Gastrocnemius medialis (tissue), 4 donors: ENCODE measurements around the gene TTYH3. TPM values are rescaled to one million over a fixed set of nuclear protein-coding genes. Genes with fewer than 3 reads are reported as not detected.
A peak's percentile ranks its signal among the peaks of the same experiment; 100 is the strongest.
"Not testable (repeated sequence)": the region's sequence is repeated elsewhere in the genome, so short reads cannot be mapped to it uniquely, and the experiment has no call there.

Experiments
- ATAC-seq, 2 donors: fragments of 150-250 bp; one replicate each; pipeline ENCODE4 v1.9.1; 2016
- DNase-seq, 2 donors: peaks; one replicate each; pipeline ENCODE4 v3.0.0-alpha.2; 2019
- H3K27ac ChIP-seq, 4 donors: fragments of 200-600 bp; sonication (generic); 1 replicate in 1 of 4; 2 replicates in 3 of 4; pipeline ENCODE4 v1.5.1; 2016 to 2018; ENCODE audit warnings: mild to moderate bottlenecking in 2 of 4, moderate library complexity in 1 of 4
- H3K27me3 ChIP-seq, 3 donors: fragments of 200-600 bp; sonication (generic) in 2 of 3; 1 replicate in 1 of 3; 2 replicates in 2 of 3; pipeline versions ENCODE4 v1.5.1 to v1.6.0; 2016 to 2019; ENCODE audit warnings: mild to moderate bottlenecking in 1 of 3, moderate library complexity in 1 of 3
- H3K36me3 ChIP-seq, 2 donors: fragments of 200-600 bp; sonication (generic) in 1 of 2; one replicate each; pipeline ENCODE4 v1.5.1; 2017 to 2018
- H3K4me1 ChIP-seq, 2 donors: fragments of 200-600 bp; sonication (generic) in 1 of 2; one replicate each; pipeline ENCODE4 v1.5.1; 2016 to 2017; ENCODE audit warnings: mild to moderate bottlenecking in 2 of 2
- H3K4me3 ChIP-seq, 4 donors: fragments of 200-600 bp; sonication (generic) in 3 of 4; 1 replicate in 1 of 4; 2 replicates in 3 of 4; pipeline ENCODE4 v1.5.1; 2016 to 2019; ENCODE audit warnings: mild to moderate bottlenecking in 2 of 4
- H3K9me3 ChIP-seq, 3 donors: fragments of 200-600 bp; sonication (generic) in 2 of 3; 1 replicate in 1 of 3; 2 replicates in 2 of 3; pipeline ENCODE4 v1.5.1; 2016 to 2019
- POLR2A ChIP-seq, 2 donors: fragments of 450-650 bp; IDR thresholded peaks; one replicate each; pipeline ENCODE4 v1.6.1; 2017; ENCODE audit warnings: antibody characterized with exemption in 2 of 2, mild to moderate bottlenecking in 2 of 2, moderate library complexity in 2 of 2
- in situ Hi-C, 4 donors: fragments of 200-750 bp; cut with MboI; loops; one replicate each; pipeline versions ENCODE4 v1.15.0 to v1.8.0; 2017; ENCODE audit warnings: low sequenced_read_pairs in 4 of 4
- intact Hi-C: fragments of 100-400 bp; cut with DNase I; formaldehyde crosslinking; loops from one replicate; pipeline ENCODE4 v1.15.1; 2023; ENCODE audit warnings: low total_unique reads
- total RNA-seq, 4 donors: library from RNA; depleted of rRNA; stranded (reverse); fragments of >200 nt; gene quantifications; one replicate each; pipeline versions ENCODE4 v1.1.0 to v1.2.3, GENCODE V29; 2016
- TF ChIP-seq, protein P1 (sequence below), 5 experiments: fragments of 450-650 bp in 3 of 5; fragments of 200-600 bp in 2 of 5; sonication (generic) in 2 of 5; IDR thresholded peaks in 4 of 5; conservative IDR thresholded peaks in 1 of 5; 1 replicate in 4 of 5; 2 replicates in 1 of 5; pipeline ENCODE4 v1.5.1; 2016 to 2019; ENCODE audit warnings: antibody characterized with exemption in 5 of 5, mild to moderate bottlenecking in 3 of 5, moderate library complexity in 3 of 5

The TTYH3 gene
- total RNA-seq, 4 donors from 2014 or later, result 2.9 to 14.8 (median 5.2) TPM

- intact Hi-C loops (no loop called here), in situ Hi-C loops (loop anchor here (10.0 to 25.0 kb wide), 3 partner anchors 124 to 234 kb away; no protein-coding TSS in a partner anchor)
- Histone ChIP-seq H3K9me3 (no peaks in the 10 kb centered on the region), H3K27me3 (peaks cover 38 to 48% (median 45%) of the 10 kb centered on the region in 3 donors), H3K27ac (no peak overlapping the region), H3K4me3 (peak overlapping the region in 1 of 4 donors; percentile 21), H3K4me1 (peaks cover 5 to 6% of the 10 kb centered on the region in 2 donors), H3K36me3 (no peaks in the 10 kb centered on the region)
- TF ChIP-seq POLR2A (IDR thresholded peaks at IDR 0.05), result no peak
- TF ChIP-seq, protein P1, sequence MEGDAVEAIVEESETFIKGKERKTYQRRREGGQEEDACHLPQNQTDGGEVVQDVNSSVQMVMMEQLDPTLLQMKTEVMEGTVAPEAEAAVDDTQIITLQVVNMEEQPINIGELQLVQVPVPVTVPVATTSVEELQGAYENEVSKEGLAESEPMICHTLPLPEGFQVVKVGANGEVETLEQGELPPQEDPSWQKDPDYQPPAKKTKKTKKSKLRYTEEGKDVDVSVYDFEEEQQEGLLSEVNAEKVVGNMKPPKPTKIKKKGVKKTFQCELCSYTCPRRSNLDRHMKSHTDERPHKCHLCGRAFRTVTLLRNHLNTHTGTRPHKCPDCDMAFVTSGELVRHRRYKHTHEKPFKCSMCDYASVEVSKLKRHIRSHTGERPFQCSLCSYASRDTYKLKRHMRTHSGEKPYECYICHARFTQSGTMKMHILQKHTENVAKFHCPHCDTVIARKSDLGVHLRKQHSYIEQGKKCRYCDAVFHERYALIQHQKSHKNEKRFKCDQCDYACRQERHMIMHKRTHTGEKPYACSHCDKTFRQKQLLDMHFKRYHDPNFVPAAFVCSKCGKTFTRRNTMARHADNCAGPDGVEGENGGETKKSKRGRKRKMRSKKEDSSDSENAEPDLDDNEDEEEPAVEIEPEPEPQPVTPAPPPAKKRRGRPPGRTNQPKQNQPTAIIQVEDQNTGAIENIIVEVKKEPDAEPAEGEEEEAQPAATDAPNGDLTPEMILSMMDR (IDR thresholded peaks at IDR 0.05 in 4 of 5, conservative IDR thresholded peaks at IDR 0.05 in 1 of 5), result no peak
- ATAC-seq, result no peak
- DNase-seq, result no peak
Observed at GRCh38 chr7:2688409-2689342, 56.9 kb downstream of the TTYH3 start.

GRCh38 chr7:2689343-2689847 lies 57.6 kb downstream of the TTYH3 start:
- peaks cover 35 to 43% (median 43%) of the 10 kb centered on the region in 3 donors for H3K27me3 ChIP-seq
- intact Hi-C loops, result no loop called here
- ATAC-seq, result no peak

GRCh38 chr7:2689951-2690705 lies 58.3 kb downstream of the TTYH3 start:
- Histone ChIP-seq H3K9me3 (no peaks in the 10 kb centered on the region), H3K4me1 (peaks cover 5 to 6% of the 10 kb centered on the region in 2 donors), H3K36me3 (no peaks in the 10 kb centered on the region), H3K4me3 (no peak overlapping the region), H3K27ac (no peak overlapping the region), H3K27me3 (peaks cover 34 to 42% (median 41%) of the 10 kb centered on the region in 3 donors)
- intact Hi-C loops (no loop called here), in situ Hi-C loops (loop anchor here (10.0 to 25.0 kb wide), 3 partner anchors 125 to 235 kb away; no protein-coding TSS in a partner anchor)
- TF ChIP-seq POLR2A (IDR thresholded peaks at IDR 0.05), result no peak
- TF ChIP-seq, protein P1 (IDR thresholded peaks at IDR 0.05 in 4 of 5, conservative IDR thresholded peaks at IDR 0.05 in 1 of 5), result no peak
- DNase-seq (no peak), ATAC-seq (no peak)

More at GRCh38 chr7:2689343-2689847, 57.6 kb downstream of the TTYH3 start:
- in situ Hi-C loops, result loop anchor here (10.0 to 25.0 kb wide), 3 partner anchors 125 to 235 kb away; no protein-coding TSS in a partner anchor
- H3K36me3 ChIP-seq, result no peaks in the 10 kb centered on the region
- H3K9me3 ChIP-seq, result no peaks in the 10 kb centered on the region
- no peak for TF ChIP-seq POLR2A (IDR thresholded peaks at IDR 0.05)
- TF ChIP-seq, protein P1 (IDR thresholded peaks at IDR 0.05 in 4 of 5, conservative IDR thresholded peaks at IDR 0.05 in 1 of 5), result no peak
- peaks cover 5 to 6% of the 10 kb centered on the region in 2 donors for H3K4me1 ChIP-seq
- no peak overlapping the region for H3K27ac ChIP-seq
- H3K4me3 ChIP-seq, result no peak overlapping the region
- DNase-seq, result no peak

DNA sequence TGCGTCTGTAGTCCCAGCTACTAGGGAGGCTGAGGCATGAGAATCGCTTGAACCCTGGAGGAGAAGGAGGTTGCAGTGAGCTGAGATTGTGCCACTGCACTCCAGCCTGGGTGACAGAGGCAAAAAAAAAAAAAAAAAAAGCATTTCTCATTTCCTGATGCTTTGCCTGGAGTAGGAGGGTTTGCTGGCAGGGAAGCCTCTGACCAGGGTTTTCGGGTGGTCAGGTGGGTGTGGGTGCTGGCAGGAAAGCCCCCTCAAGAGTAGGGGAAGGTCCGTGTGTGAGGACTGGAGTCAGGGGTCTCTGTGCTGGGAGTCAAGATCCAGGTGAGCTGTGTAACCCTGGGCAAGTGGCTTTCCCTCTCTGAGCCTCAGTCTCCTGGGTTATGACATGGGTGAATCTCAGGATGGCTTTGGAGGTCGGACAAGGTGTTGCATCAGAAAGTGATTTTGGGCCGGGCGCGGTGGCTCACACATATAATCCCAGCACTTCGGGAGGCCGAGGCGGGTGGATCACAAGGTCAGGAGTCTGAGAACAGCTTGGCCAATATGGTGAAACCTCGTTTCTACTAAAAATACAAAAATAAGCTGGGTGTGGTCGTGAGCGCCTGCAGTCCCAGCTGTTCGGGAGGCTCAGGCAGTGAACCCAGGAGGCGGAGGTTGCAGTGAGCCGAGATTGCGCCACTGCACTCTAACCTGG lies 59.4 kb downstream of the TTYH3 start:
- Histone ChIP-seq H3K9me3 (no peaks in the 10 kb centered on the region), H3K27me3 (peaks cover 28 to 36% (median 32%) of the 10 kb centered on the region in 3 donors), H3K4me1 (peaks cover 5 to 6% of the 10 kb centered on the region in 2 donors), H3K4me3 (no peak overlapping the region), H3K27ac (no peak overlapping the region), H3K36me3 (no peaks in the 10 kb centered on the region)
- in situ Hi-C loops (loop anchor here in 2 of 4 donors (25.0 kb wide), 1 partner anchor 229 kb away; no protein-coding TSS in a partner anchor), intact Hi-C loops (no loop called here)
- TF ChIP-seq POLR2A (IDR thresholded peaks at IDR 0.05), result no peak
- TF ChIP-seq, protein P1 (IDR thresholded peaks at IDR 0.05 in 4 of 5, conservative IDR thresholded peaks at IDR 0.05 in 1 of 5), result no peak
- no peak for DNase-seq
- ATAC-seq, result no peak

GRCh38 chr7:2691932-2692439 lies 60.2 kb downstream of the TTYH3 start:
- peaks cover 21 to 28% (median 23%) of the 10 kb centered on the region in 3 donors for H3K27me3 ChIP-seq
- DNase-seq, H3K4me3 ChIP-seq, H3K9me3 ChIP-seq, H3K27ac ChIP-seq, H3K36me3 ChIP-seq, intact Hi-C loops, ATAC-seq, H3K4me1 ChIP-seq: not testable (repeated sequence)
- in situ Hi-C loops, result loop anchor here in 2 of 4 donors (25.0 kb wide), 1 partner anchor 230 kb away; no protein-coding TSS in a partner anchor
